ENCODE measurements around the gene GPR89B. TPM values are rescaled to one million over a fixed set of nuclear protein-coding genes. Genes with fewer than 3 reads are reported as not detected.
"Not testable (repeated sequence)": the region's sequence is repeated elsewhere in the genome, so short reads cannot be mapped to it uniquely, and the experiment has no call there.

GPR89B gene
- total and polyA plus RNA-seq, 2 of the 8 experiments (the other 6 are each of a cell fraction or from before 2014, with no cell fraction given) = 19.5 to 32.5 TPM

- WGBS, 2 experiments (ENCODE audit: extremely low coverage in 1 of 2, insufficient coverage in 1 of 2, insufficient read length in 1 of 2, insufficient replicate concordance in 2 of 2, low coverage in 1 of 2, low lambda C conversion rate in 2 of 2, missing lambda C conversion rate in 1 of 2) = 92% methylated on average over 1 of the region's 2 CpGs; no CpG with 5 or more reads in 1 of the 2 experiments
- H2BK5ac ChIP-seq (ENCODE audit: low read depth, low read length); H3K23ac ChIP-seq (ENCODE audit: insufficient read length); H4K91ac ChIP-seq (replicated peaks; ENCODE audit: insufficient read length, low read length); H4K5ac ChIP-seq (ENCODE audit: insufficient read length, low read depth, low read length); H3K56ac ChIP-seq (replicated peaks; ENCODE audit: insufficient read length, low read depth, low read length); H3K27ac ChIP-seq (ENCODE audit: low read depth, low read length); H4K20me1 ChIP-seq (replicated peaks in 1 of 2; ENCODE audit: control insufficient read depth in 1 of 2, insufficient read depth in 2 of 2, low read length in 2 of 2); H2BK120ac ChIP-seq (replicated peaks; ENCODE audit: low read depth, low read length); H3K36me3 ChIP-seq (ENCODE audit: control insufficient read depth in 2 of 4, insufficient read depth in 4 of 4, low read length in 3 of 4); POLR2A ChIA-PET (ENCODE audit: partially characterized antibody); H3K4me1 ChIP-seq (replicated peaks in 1 of 4; ENCODE audit: control insufficient read depth in 3 of 4, insufficient read depth in 4 of 4, low read length in 3 of 4); H3K79me1 ChIP-seq (ENCODE audit: low read depth, low read length); H3K27me3 ChIP-seq (replicated peaks in 1 of 4; ENCODE audit: control insufficient read depth in 3 of 4, extremely low read depth in 1 of 4, insufficient read depth in 3 of 4, low read length in 3 of 4); H3K23me2 ChIP-seq (ENCODE audit: low read depth, low read length); CTCF ChIA-PET (ENCODE audit: partially characterized antibody); H3K4me3 ChIP-seq (ENCODE audit: extremely low read depth in 1 of 4, insufficient read depth in 2 of 4, low read depth in 3 of 4, low read length in 4 of 4); H3K9me3 ChIP-seq (ENCODE audit: insufficient read depth in 2 of 2, low read depth in 1 of 2, low read length in 1 of 2); H3K79me2 ChIP-seq (ENCODE audit: control insufficient read depth in 1 of 2, insufficient read depth in 2 of 2, low read length in 2 of 2); H3K4ac ChIP-seq (replicated peaks; ENCODE audit: insufficient read length, low read depth, low read length); H2BK20ac ChIP-seq (ENCODE audit: low read length); H2AFZ ChIP-seq (ENCODE audit: low read length); DNase-seq (ENCODE audit: low read depth in 1 of 2, low spot score in 2 of 2); H2BK12ac ChIP-seq (ENCODE audit: low read depth, low read length); H3K4me2 ChIP-seq (ENCODE audit: insufficient read depth in 1 of 2, low read depth in 2 of 2, low read length in 2 of 2); H3K14ac ChIP-seq (ENCODE audit: insufficient read length); H3K18ac ChIP-seq (ENCODE audit: extremely low read depth, low read length); H4K8ac ChIP-seq (ENCODE audit: extremely low read depth, insufficient read depth, low read length); H3K9ac ChIP-seq (replicated peaks in 1 of 4; ENCODE audit: extremely low read depth in 1 of 4, low read depth in 3 of 4, low read length in 3 of 4); FAIRE-seq; H2AK5ac ChIP-seq (ENCODE audit: low read depth, low read length); H2BK15ac ChIP-seq (ENCODE audit: low read length): not testable (repeated sequence)
These were observed 67.9 kb downstream of the GPR89B start for GRCh38 chr1:147996088-147996487.

GRCh38 chr1:148007724-148008123 is 79.5 kb downstream of the GPR89B start:
- H3K23ac ChIP-seq (ENCODE audit: insufficient read length); H3K56ac ChIP-seq (replicated peaks; ENCODE audit: insufficient read length, low read depth, low read length); H3K4me3 ChIP-seq (ENCODE audit: extremely low read depth in 1 of 4, insufficient read depth in 2 of 4, low read depth in 3 of 4, low read length in 4 of 4); H3K4ac ChIP-seq (replicated peaks; ENCODE audit: insufficient read length, low read depth, low read length); H2BK15ac ChIP-seq (ENCODE audit: low read length); H3K4me2 ChIP-seq (ENCODE audit: insufficient read depth in 1 of 2, low read depth in 2 of 2, low read length in 2 of 2); CTCF ChIA-PET (ENCODE audit: partially characterized antibody); H3K18ac ChIP-seq (ENCODE audit: extremely low read depth, low read length); DNase-seq (ENCODE audit: low read depth in 1 of 2, low spot score in 2 of 2); H2BK12ac ChIP-seq (ENCODE audit: low read depth, low read length); H3K9ac ChIP-seq (replicated peaks in 1 of 4; ENCODE audit: extremely low read depth in 1 of 4, low read depth in 3 of 4, low read length in 3 of 4); H4K5ac ChIP-seq (ENCODE audit: insufficient read length, low read depth, low read length); H4K8ac ChIP-seq (ENCODE audit: extremely low read depth, insufficient read depth, low read length); H3K23me2 ChIP-seq (ENCODE audit: low read depth, low read length); H3K4me1 ChIP-seq (replicated peaks in 1 of 4; ENCODE audit: control insufficient read depth in 3 of 4, insufficient read depth in 4 of 4, low read length in 3 of 4); POLR2A ChIA-PET (ENCODE audit: partially characterized antibody); H3K14ac ChIP-seq (ENCODE audit: insufficient read length); H2BK120ac ChIP-seq (replicated peaks; ENCODE audit: low read depth, low read length); H4K91ac ChIP-seq (replicated peaks; ENCODE audit: insufficient read length, low read length); H3K79me1 ChIP-seq (ENCODE audit: low read depth, low read length); H3K79me2 ChIP-seq (ENCODE audit: control insufficient read depth in 1 of 2, insufficient read depth in 2 of 2, low read length in 2 of 2); H2AFZ ChIP-seq (ENCODE audit: low read length); H3K36me3 ChIP-seq (ENCODE audit: control insufficient read depth in 2 of 4, insufficient read depth in 4 of 4, low read length in 3 of 4); H3K9me3 ChIP-seq (ENCODE audit: insufficient read depth in 2 of 2, low read depth in 1 of 2, low read length in 1 of 2); H4K20me1 ChIP-seq (replicated peaks in 1 of 2; ENCODE audit: control insufficient read depth in 1 of 2, insufficient read depth in 2 of 2, low read length in 2 of 2); H3K27me3 ChIP-seq (replicated peaks in 1 of 4; ENCODE audit: control insufficient read depth in 3 of 4, extremely low read depth in 1 of 4, insufficient read depth in 3 of 4, low read length in 3 of 4); H2BK20ac ChIP-seq (ENCODE audit: low read length); H2AK5ac ChIP-seq (ENCODE audit: low read depth, low read length); H2BK5ac ChIP-seq (ENCODE audit: low read depth, low read length); H3K27ac ChIP-seq (ENCODE audit: low read depth, low read length); FAIRE-seq: not testable (repeated sequence)
- 89% methylated on average over 3 of the region's 4 CpGs; no CpG with 5 or more reads in 1 of the 2 experiments for WGBS, 2 experiments (ENCODE audit: extremely low coverage in 1 of 2, insufficient coverage in 1 of 2, insufficient read length in 1 of 2, insufficient replicate concordance in 2 of 2, low coverage in 1 of 2, low lambda C conversion rate in 2 of 2, missing lambda C conversion rate in 1 of 2)
